Body of pancreas (tissue), 4 donors: ENCODE measurements around the gene TMEM52.

Source experiments
- CTCF ChIP-seq, 7 experiments: fragments of 450-650 bp in 4 of 7; fragments of 200-600 bp in 3 of 7; sonication (generic) in 3 of 7; IDR thresholded peaks; one replicate each; pipeline ENCODE4 v1.5.1; 2016 to 2019; ENCODE audit warnings: antibody characterized with exemption in 7 of 7
- POLR2A ChIP-seq, 3 donors: fragments of 450-650 bp; IDR thresholded peaks; one replicate each; pipeline ENCODE4 v1.6.1; 2016; ENCODE audit warnings: antibody characterized with exemption in 3 of 3, mild to moderate bottlenecking in 2 of 3

GRCh38 chr1:1879942-1880341 lies 39.1 kb downstream of the TMEM52 start:
- TF ChIP-seq POLR2A (IDR thresholded peaks at IDR 0.05) (no peak), CTCF (IDR thresholded peaks at IDR 0.05) (no peak)
